Immature natural killer cell (primary cell): ENCODE data around the gene ITGAD. TPM values are rescaled to one million over a fixed set of nuclear protein-coding genes. Genes with fewer than 3 reads are reported as not detected.
A peak's percentile ranks its signal among the peaks of the same experiment; 100 is the strongest.

Source experiments
- DNase-seq, 3 donors: peaks; one replicate each; pipeline ENCODE4 v3.0.0; 2022; ENCODE audit warnings: mixed read lengths in 1 of 3
- H3K27ac Mint-ChIP-seq, 6 donors: one replicate each; pipeline ENCODE4 v1.8.0; 2020; ENCODE audit warnings: mixed read lengths in 6 of 6, mild to moderate bottlenecking in 5 of 6, inconsistent platforms in 4 of 6, moderate library complexity in 3 of 6
- H3K27me3 Mint-ChIP-seq, 3 donors: one replicate each; pipeline ENCODE4 v1.8.0; 2020 to 2021; ENCODE audit warnings: low read depth in 3 of 3, mild to moderate bottlenecking in 3 of 3, mixed read lengths in 3 of 3, moderate library complexity in 3 of 3, inconsistent platforms in 1 of 3
- H3K36me3 Mint-ChIP-seq, 3 donors: one replicate each; pipeline ENCODE4 v1.8.0; 2020; ENCODE audit warnings: mixed read lengths in 3 of 3, inconsistent platforms in 2 of 3, mild to moderate bottlenecking in 2 of 3
- H3K4me1 Mint-ChIP-seq, 2 donors: one replicate each; pipeline ENCODE4 v1.8.0; 2020; ENCODE audit warnings: inconsistent platforms in 2 of 2, mild to moderate bottlenecking in 2 of 2, mixed read lengths in 2 of 2, moderate library complexity in 1 of 2
- H3K4me3 Mint-ChIP-seq, 5 donors: one replicate each; pipeline ENCODE4 v1.8.0; 2020; ENCODE audit warnings: mild to moderate bottlenecking in 5 of 5, mixed read lengths in 5 of 5, inconsistent platforms in 3 of 5, moderate library complexity in 3 of 5
- H3K9me3 Mint-ChIP-seq, 6 donors: one replicate each; pipeline ENCODE4 v1.8.0; 2020; ENCODE audit warnings: mild to moderate bottlenecking in 6 of 6, mixed read lengths in 6 of 6, inconsistent platforms in 4 of 6, moderate library complexity in 3 of 6
- polyA plus RNA-seq, 3 donors: library from polyadenylated mRNA; unstranded; fragments of 300-500 nt; fragmentation: Illumina TruSeq; gene quantifications; one replicate each; pipeline ENCODE4 v1.2.3, GENCODE V29; 2021

ITGAD gene
- polyA plus RNA-seq, 3 donors from 2014 or later, result 0.27 to 0.47 TPM; not detected in 1

- H3K4me1 Mint-ChIP-seq, result peaks cover 35 to 61% of the 10 kb centered on the region in 2 donors
- peaks cover 9 to 11% (median 10%) of the 10 kb centered on the region in 3 donors for H3K27me3 Mint-ChIP-seq
- no peak for DNase-seq
- peaks cover 0 to 3% (median 0%) of the 10 kb centered on the region in 6 donors for H3K9me3 Mint-ChIP-seq
- H3K27ac Mint-ChIP-seq, result no peak overlapping the region
- peaks cover 18 to 59% (median 44%) of the 10 kb centered on the region in 3 donors for H3K36me3 Mint-ChIP-seq
- no peak overlapping the region for H3K4me3 Mint-ChIP-seq
Measured at GRCh38 chr16:31375231-31375630, 17.9 kb upstream of the ITGAD start.

- H3K4me1 Mint-ChIP-seq, result peaks cover 33 to 63% of the 10 kb centered on the region in 2 donors
- peak overlapping the region in 1 of 6 donors; percentile 45 for H3K27ac Mint-ChIP-seq
- H3K36me3 Mint-ChIP-seq, result peaks cover 14 to 62% (median 44%) of the 10 kb centered on the region in 3 donors
- H3K9me3 Mint-ChIP-seq, result peaks cover 0 to 3% (median 0%) of the 10 kb centered on the region in 6 donors
- peak overlapping the region; percentile 63 to 79 (median 74) for H3K4me3 Mint-ChIP-seq
- peaks cover 9 to 13% (median 10%) of the 10 kb centered on the region in 3 donors for H3K27me3 Mint-ChIP-seq
- DNase-seq, result no peak
Measured at GRCh38 chr16:31376705-31377104, 16.4 kb upstream of the ITGAD start.

GRCh38 chr16:31377210-31377903 is 15.8 kb upstream of the ITGAD start:
- Mint-ChIP-seq H3K4me3 (peak overlapping the region; percentile 63 to 79 (median 74)), H3K9me3 (peaks cover 0 to 3% (median 0%) of the 10 kb centered on the region in 6 donors), H3K36me3 (peaks cover 16 to 63% (median 47%) of the 10 kb centered on the region in 3 donors), H3K4me1 (peaks cover 36 to 69% of the 10 kb centered on the region in 2 donors), H3K27me3 (peaks cover 9 to 13% (median 10%) of the 10 kb centered on the region in 3 donors), H3K27ac (peak overlapping the region; percentile 13 to 88 (median 77))
- peak; percentile 64 to 69 (median 66) for DNase-seq

GRCh38 chr16:31380201-31380600 is 12.9 kb upstream of the ITGAD start:
- H3K4me3 Mint-ChIP-seq, result no peak overlapping the region
- H3K9me3 Mint-ChIP-seq, result peaks cover 0 to 3% (median 0%) of the 10 kb centered on the region in 6 donors
- no peak overlapping the region for H3K27ac Mint-ChIP-seq
- H3K27me3 Mint-ChIP-seq, result peaks cover 9 to 13% (median 9%) of the 10 kb centered on the region in 3 donors
- DNase-seq, result no peak
- peaks cover 14 to 48% (median 37%) of the 10 kb centered on the region in 3 donors for H3K36me3 Mint-ChIP-seq
- H3K4me1 Mint-ChIP-seq, result peaks cover 40 to 72% of the 10 kb centered on the region in 2 donors

GRCh38 chr16:31382485-31383161 is 10.5 kb upstream of the ITGAD start:
- Mint-ChIP-seq H3K27ac (peak overlapping the region in 1 of 6 donors; percentile 40), H3K27me3 (peaks cover 3 to 9% (median 5%) of the 10 kb centered on the region in 3 donors)

GRCh38 chr16:31385680-31386079 is 7.5 kb upstream of the ITGAD start:
- H3K36me3 Mint-ChIP-seq, result peaks cover 6 to 18% (median 17%) of the 10 kb centered on the region in 3 donors
- DNase-seq, result no peak
- H3K4me1 Mint-ChIP-seq, result peaks cover 26 to 56% of the 10 kb centered on the region in 2 donors
- H3K27ac Mint-ChIP-seq, result no peak overlapping the region
- no peak overlapping the region for H3K4me3 Mint-ChIP-seq
- H3K27me3 Mint-ChIP-seq, result peaks cover 2 to 4% (median 2%) of the 10 kb centered on the region in 3 donors
- H3K9me3 Mint-ChIP-seq, result no peaks in the 10 kb centered on the region

More at GRCh38 chr16:31382485-31383161, 10.5 kb upstream of the ITGAD start:
- Mint-ChIP-seq H3K4me1 (peaks cover 37 to 69% of the 10 kb centered on the region in 2 donors), H3K36me3 (peaks cover 8 to 27% (median 19%) of the 10 kb centered on the region in 3 donors), H3K9me3 (peaks cover 0 to 2% (median 0%) of the 10 kb centered on the region in 6 donors), H3K4me3 (no peak overlapping the region)
- peak; percentile 66 to 72 (median 72) for DNase-seq

- peak; percentile 58 to 65 (median 65) for DNase-seq
- peak overlapping the region in 1 of 5 donors; percentile 19 for H3K4me3 Mint-ChIP-seq
- peaks cover 1 to 4% (median 2%) of the 10 kb centered on the region in 3 donors for H3K27me3 Mint-ChIP-seq
- H3K4me1 Mint-ChIP-seq, result peaks cover 26 to 49% of the 10 kb centered on the region in 2 donors
- H3K9me3 Mint-ChIP-seq, result no peaks in the 10 kb centered on the region
- H3K27ac Mint-ChIP-seq, result peak overlapping the region in 4 of 6 donors; percentile 11 to 69 (median 18)
- H3K36me3 Mint-ChIP-seq, result peaks cover 6 to 15% (median 13%) of the 10 kb centered on the region in 3 donors
Measured at GRCh38 chr16:31386157-31386984, 6.8 kb upstream of the ITGAD start.

- DNase-seq, result no peak
- Mint-ChIP-seq H3K27ac (no peak overlapping the region), H3K4me1 (peaks cover 11 to 29% of the 10 kb centered on the region in 2 donors), H3K36me3 (peaks cover 0 to 7% (median 0%) of the 10 kb centered on the region in 3 donors), H3K4me3 (no peak overlapping the region), H3K27me3 (peaks cover 1 to 2% (median 2%) of the 10 kb centered on the region in 3 donors), H3K9me3 (no peaks in the 10 kb centered on the region)
Measured at GRCh38 chr16:31388535-31388934, 4.6 kb upstream of the ITGAD start.

GRCh38 chr16:31390504-31391041 is 2.6 kb upstream of the ITGAD start:
- DNase-seq, result no peak
- Mint-ChIP-seq H3K27ac (no peak overlapping the region), H3K4me1 (peaks cover 13 to 23% of the 10 kb centered on the region in 2 donors), H3K4me3 (peak overlapping the region in 1 of 5 donors; percentile 33), H3K36me3 (peaks cover 0 to 7% (median 0%) of the 10 kb centered on the region in 3 donors), H3K9me3 (no peaks in the 10 kb centered on the region), H3K27me3 (peaks cover 1 to 4% (median 2%) of the 10 kb centered on the region in 3 donors)

- Mint-ChIP-seq H3K4me1 (peaks cover 38% of the 10 kb centered on the region in 2 donors), H3K27ac (no peak overlapping the region), H3K9me3 (peaks cover 0 to 9% (median under 1%) of the 10 kb centered on the region in 6 donors), H3K4me3 (peak overlapping the region in 2 of 5 donors; percentile 24 to 39), H3K27me3 (peaks cover 7 to 18% (median 14%) of the 10 kb centered on the region in 3 donors), H3K36me3 (peaks cover 0 to 3% (median 3%) of the 10 kb centered on the region in 3 donors)
- no peak for DNase-seq
Measured at GRCh38 chr16:31395647-31396046, 2.5 kb downstream of the ITGAD start.

- no peak for DNase-seq
- Mint-ChIP-seq H3K27ac (no peak overlapping the region), H3K36me3 (peaks cover 0 to 3% (median 0%) of the 10 kb centered on the region in 3 donors), H3K4me1 (peaks cover 50 to 53% of the 10 kb centered on the region in 2 donors), H3K4me3 (peak overlapping the region in 2 of 5 donors; percentile 13 to 24), H3K27me3 (peaks cover 7 to 16% (median 14%) of the 10 kb centered on the region in 3 donors), H3K9me3 (peaks cover 0 to 9% (median under 1%) of the 10 kb centered on the region in 6 donors)
Measured at GRCh38 chr16:31397096-31397660, 4.0 kb downstream of the ITGAD start.

GRCh38 chr16:31397701-31398100 is 4.6 kb downstream of the ITGAD start:
- peak overlapping the region in 4 of 5 donors; percentile 18 to 68 (median 46) for H3K4me3 Mint-ChIP-seq
- H3K36me3 Mint-ChIP-seq, result peaks cover 0 to 3% (median 0%) of the 10 kb centered on the region in 3 donors
- no peak overlapping the region for H3K27ac Mint-ChIP-seq
- peaks cover 0 to 9% (median under 1%) of the 10 kb centered on the region in 6 donors for H3K9me3 Mint-ChIP-seq
- DNase-seq, result no peak
- H3K27me3 Mint-ChIP-seq, result peaks cover 7 to 16% (median 14%) of the 10 kb centered on the region in 3 donors
- peaks cover 56 to 58% of the 10 kb centered on the region in 2 donors for H3K4me1 Mint-ChIP-seq
